Lower lobe of right lung (tissue), 2 donors: ENCODE results near the gene GFRA3. TPM values are rescaled to one million over a fixed set of nuclear protein-coding genes. Genes with fewer than 3 reads are reported as not detected.
"Not testable (repeated sequence)": the region's sequence is repeated elsewhere in the genome, so short reads cannot be mapped to it uniquely, and the experiment has no call there.

Source experiments
- ATAC-seq, 2 donors: fragments of 200-7000 bp; cut with Tn5 transposase; one replicate each; pipeline ENCODE4 v1.9.1; 2020 to 2022; ENCODE audit warnings: mild to moderate bottlenecking in 2 of 2, moderate library complexity in 2 of 2
- DNase-seq: peaks from one replicate; pipeline ENCODE4 v3.0.0-alpha.2; 2020
- H3K27ac ChIP-seq: fragments of 200-600 bp; one replicate; pipeline ENCODE4 v1.8.0; 2022
- H3K27me3 ChIP-seq: fragments of 200-600 bp; one replicate; pipeline ENCODE4 v1.8.0; 2022; ENCODE audit warnings: low read depth
- H3K36me3 ChIP-seq: fragments of 200-600 bp; one replicate; pipeline ENCODE4 v1.8.0; 2022; ENCODE audit warnings: mild to moderate bottlenecking
- H3K4me1 ChIP-seq: fragments of 200-600 bp; one replicate; pipeline ENCODE4 v1.8.0; 2022
- H3K4me3 ChIP-seq: fragments of 200-600 bp; one replicate; pipeline ENCODE4 v1.8.0; 2022; ENCODE audit warnings: mild to moderate bottlenecking
- H3K9me3 ChIP-seq: fragments of 200-600 bp; one replicate; pipeline ENCODE4 v1.8.0; 2022
- CTCF ChIP-seq: fragments of 200-600 bp; IDR thresholded peaks from one replicate; pipeline ENCODE4 v1.8.0; 2022; ENCODE audit warnings: antibody characterized with exemption, mild to moderate bottlenecking
- intact Hi-C: fragments of 100-400 bp; cut with DNase I; formaldehyde crosslinking; loops from one replicate; pipeline ENCODE4 v1.11.0; 2022
- long read RNA-seq: library from polyadenylated mRNA; unstranded; transcript quantifications from one replicate; pipeline ENCODE4 v2.0.0, GENCODE V29; 2021
- total RNA-seq: library from RNA; stranded (reverse); fragmentation: NEBNext Ultra II Directional; extraction: Animal tissue kit (Norgen Biotek cat#: 25700); gene quantifications from one replicate; pipeline ENCODE4 v1.2.1, GENCODE V29; 2021
- donor health status: DM: no; HTN: yes; CAD: no; lungs with severe emphysema.

GFRA3 gene, protein sequence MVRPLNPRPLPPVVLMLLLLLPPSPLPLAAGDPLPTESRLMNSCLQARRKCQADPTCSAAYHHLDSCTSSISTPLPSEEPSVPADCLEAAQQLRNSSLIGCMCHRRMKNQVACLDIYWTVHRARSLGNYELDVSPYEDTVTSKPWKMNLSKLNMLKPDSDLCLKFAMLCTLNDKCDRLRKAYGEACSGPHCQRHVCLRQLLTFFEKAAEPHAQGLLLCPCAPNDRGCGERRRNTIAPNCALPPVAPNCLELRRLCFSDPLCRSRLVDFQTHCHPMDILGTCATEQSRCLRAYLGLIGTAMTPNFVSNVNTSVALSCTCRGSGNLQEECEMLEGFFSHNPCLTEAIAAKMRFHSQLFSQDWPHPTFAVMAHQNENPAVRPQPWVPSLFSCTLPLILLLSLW
- 0.53 TPM for total RNA-seq
- long read RNA-seq, partial matches to known transcripts: 1 of 1 reads
- long read RNA-seq, other reads (novel, unspliced or antisense): 0 of 1 reads

- peak; percentile 59 to 64 for ATAC-seq
These were observed at the start of gene GFRA3 for GRCh38 chr5:138274189-138274853. TSS of gene GFRA3 (minus strand) at chr5:138274621. CDS start at chr5:138274424, 197 bp downstream.

DNA sequence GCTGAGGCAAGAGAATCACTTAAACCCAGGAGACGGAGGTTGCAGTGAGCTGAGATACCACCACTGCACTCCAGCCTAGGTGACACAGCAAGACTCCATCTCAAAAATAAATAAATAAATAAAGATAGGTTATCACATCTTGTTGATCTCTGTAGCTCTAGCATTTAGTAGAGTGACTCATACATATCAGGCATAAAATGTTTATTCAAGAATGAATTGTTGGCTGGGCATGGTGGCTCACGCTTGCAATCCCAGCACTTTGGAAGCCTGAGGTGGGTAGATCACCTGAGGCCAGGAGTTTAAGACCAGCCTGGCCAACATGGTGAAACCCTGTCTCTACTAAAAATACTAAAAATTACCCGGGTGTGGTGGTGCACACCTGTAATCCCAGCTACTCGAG is 43.8 kb upstream of the GFRA3 start:
- DNase-seq, H3K9me3 ChIP-seq, H3K27ac ChIP-seq, H3K36me3 ChIP-seq, H3K4me1 ChIP-seq, intact Hi-C loops, H3K27me3 ChIP-seq, H3K4me3 ChIP-seq, ATAC-seq: not testable (repeated sequence)

More at GRCh38 chr5:138274189-138274853, at the start of gene GFRA3:
- H3K27me3 ChIP-seq: peaks cover 17% of the 10 kb centered on the region
- intact Hi-C loops: no loop called here
- H3K4me3 ChIP-seq: peak within 1 kb of the TSS; percentile 48
- H3K9me3 ChIP-seq: no peaks in the 10 kb centered on the region
- no peak for TF ChIP-seq CTCF
- no peak within 1 kb of the TSS for H3K27ac ChIP-seq
- H3K36me3 ChIP-seq: no peaks in the 10 kb centered on the region
- peaks cover 12% of the 10 kb centered on the region for H3K4me1 ChIP-seq
- no peak for DNase-seq

- ATAC-seq: no peak
- DNase-seq: no peak
- Histone ChIP-seq H3K27me3 (no peaks in the 10 kb centered on the region), H3K36me3 (no peaks in the 10 kb centered on the region), H3K4me3 (no peak overlapping the region), H3K9me3 (no peaks in the 10 kb centered on the region), H3K4me1 (no peaks in the 10 kb centered on the region), H3K27ac (no peak overlapping the region)
- TF ChIP-seq CTCF: no peak
- intact Hi-C loops: no loop called here
These were observed 41.9 kb upstream of the GFRA3 start for GRCh38 chr5:138316355-138316754.

GRCh38 chr5:138315751-138316278 is 41.4 kb upstream of the GFRA3 start:
- intact Hi-C loops: no loop called here
- H3K4me3 ChIP-seq: no peak overlapping the region
- TF ChIP-seq CTCF: no peak
- no peaks in the 10 kb centered on the region for H3K27me3 ChIP-seq
- no peaks in the 10 kb centered on the region for H3K36me3 ChIP-seq
- DNase-seq: no peak
- H3K4me1 ChIP-seq: no peaks in the 10 kb centered on the region
- H3K9me3 ChIP-seq: no peaks in the 10 kb centered on the region
- no peak overlapping the region for H3K27ac ChIP-seq
- ATAC-seq: no peak

DNA sequence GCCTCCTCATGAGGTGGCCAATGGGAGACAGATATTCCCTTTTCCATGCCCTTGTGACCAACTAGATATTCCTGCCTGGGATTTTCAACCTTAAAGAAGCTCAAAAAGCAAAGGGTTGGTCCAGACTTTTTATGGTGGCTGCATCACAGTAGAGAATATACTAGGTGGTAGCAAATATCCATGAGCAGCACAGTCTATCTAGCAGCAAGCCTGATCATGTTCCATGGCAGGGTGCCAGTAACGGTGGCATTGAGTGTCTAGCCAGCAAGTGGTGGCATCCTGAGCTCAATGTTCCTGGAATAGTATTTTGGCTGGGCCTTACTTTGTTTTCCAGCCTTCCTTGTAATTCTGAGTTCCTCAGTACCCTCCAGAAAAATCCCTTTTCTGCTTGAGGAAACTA is 31.4 kb upstream of the GFRA3 start:
- H3K27ac ChIP-seq: no peak overlapping the region
- no peaks in the 10 kb centered on the region for H3K9me3 ChIP-seq
- no peaks in the 10 kb centered on the region for H3K27me3 ChIP-seq
- no peak for ATAC-seq
- no peak overlapping the region for H3K4me3 ChIP-seq
- no peak for DNase-seq
- no peaks in the 10 kb centered on the region for H3K36me3 ChIP-seq
- no peaks in the 10 kb centered on the region for H3K4me1 ChIP-seq
- no peak for TF ChIP-seq CTCF
- intact Hi-C loops: no loop called here

- no peak for TF ChIP-seq CTCF
- Histone ChIP-seq H3K4me3 (no peak overlapping the region), H3K9me3 (no peaks in the 10 kb centered on the region), H3K36me3 (no peaks in the 10 kb centered on the region), H3K27me3 (no peaks in the 10 kb centered on the region), H3K4me1 (no peaks in the 10 kb centered on the region), H3K27ac (no peak overlapping the region)
- no peak for ATAC-seq
- DNase-seq: no peak
- intact Hi-C loops: no loop called here
These were observed 29.0 kb upstream of the GFRA3 start for GRCh38 chr5:138303372-138303771.
